Stomach (tissue), 9 donors: ENCODE results near the gene DPF3. TPM values are rescaled to one million over a fixed set of nuclear protein-coding genes. Genes with fewer than 3 reads are reported as not detected.

Experiments
- DNase-seq, 2 donors: peaks; one replicate each; pipeline versions ENCODE4 v3.0.0 to v3.0.0-alpha.2; 2013 to 2019
- H3K27ac ChIP-seq, 5 donors: fragments of 200-600 bp in 4 of 5; sonication (generic) in 4 of 5; one replicate each; pipeline ENCODE4 v1.5.1; 2013 to 2019; ENCODE audit warnings: mild to moderate bottlenecking in 1 of 5, moderate library complexity in 1 of 5
- H3K27me3 ChIP-seq, 3 donors: fragments of 200-600 bp; sonication (generic); one replicate each; pipeline ENCODE4 v1.5.1; 2017 to 2019; ENCODE audit warnings: mixed run types in 1 of 3
- H3K36me3 ChIP-seq, 4 donors: fragments of 200-600 bp; sonication (generic); 1 replicate in 3 of 4; 2 replicates in 1 of 4; pipeline ENCODE4 v1.5.1; 2016 to 2019
- H3K4me1 ChIP-seq, 4 donors: fragments of 200-600 bp; sonication (generic); one replicate each; pipeline ENCODE4 v1.5.1; 2016 to 2019
- H3K4me3 ChIP-seq, 4 donors: fragments of 200-600 bp; sonication (generic) in 3 of 4; one replicate each; pipeline ENCODE4 v1.5.1; 2016 to 2019; ENCODE audit warnings: mild to moderate bottlenecking in 1 of 4
- H3K9me3 ChIP-seq, 4 donors: fragments of 200-600 bp; sonication (generic); one replicate each; pipeline ENCODE4 v1.5.1; 2016 to 2019
- CTCF ChIP-seq, 7 experiments: fragments of 450-650 bp in 4 of 7; fragments of 200-600 bp in 3 of 7; sonication (generic) in 3 of 7; IDR thresholded peaks; one replicate each; pipeline ENCODE4 v1.5.1; 2016 to 2019; ENCODE audit warnings: antibody characterized with exemption in 7 of 7, control low read depth in 2 of 7, mild to moderate bottlenecking in 1 of 7
- EP300 ChIP-seq: sonication (generic); formaldehyde crosslinking; IDR thresholded peaks from one replicate; pipeline ENCODE4 v1.6.1; 2017; ENCODE audit warnings: antibody characterized with exemption
- POLR2A ChIP-seq, 4 donors: fragments of 450-650 bp; IDR thresholded peaks; one replicate each; pipeline ENCODE4 v1.6.1; 2016; ENCODE audit warnings: antibody characterized with exemption in 4 of 4, control low read depth in 2 of 4, mild to moderate bottlenecking in 1 of 4, moderate library complexity in 1 of 4
- POLR2AphosphoS5 ChIP-seq, 3 donors: sonication (generic); formaldehyde crosslinking; IDR thresholded peaks; one replicate each; pipeline ENCODE4 v1.6.1; 2016; ENCODE audit warnings: antibody characterized with exemption in 3 of 3
- WGBS, 5 donors: extraction: QIAGEN DNeasy Blood & Tissue Kit in 3 of 5; methylation state at CpG; one replicate each; pipeline versions ENCODE4 v1.1.5 to v1.1.7; 2013 to 2018; 5-methylcytosine and 5-hydroxymethylcytosine counted together
- intact Hi-C: fragments of 100-400 bp; cut with DNase I; formaldehyde crosslinking; loops from one replicate; pipeline ENCODE4 v1.15.1; 2023; ENCODE audit warnings: low total_unique reads
- polyA plus RNA-seq, 3 donors: library from polyadenylated mRNA; stranded (reverse); fragments of 200-250 nt; gene quantifications; one replicate each; pipeline ENCODE4 v1.2.3, GENCODE V29; 2013
- total RNA-seq, 5 donors: library from RNA; depleted of rRNA; stranded (reverse); fragments of >200 nt; gene quantifications; one replicate each; pipeline versions ENCODE4 v1.1.0 to v1.2.3, GENCODE V29; 2014 to 2016
- donor health status: healthy with polysubstance abuse.
- donor health status: Bipolar disorder and iron deficiency.
- donor health status: healthy.

Gene DPF3
- total and polyA plus RNA-seq, 8 donors, result 0.20 to 113 (median 3.7) TPM

- Histone ChIP-seq H3K36me3 (no peaks in the 10 kb centered on the region), H3K27me3 (peaks cover 0 to 12% (median 0%) of the 10 kb centered on the region in 3 donors), H3K9me3 (no peaks in the 10 kb centered on the region), H3K27ac (no peak overlapping the region), H3K4me3 (no peak overlapping the region), H3K4me1 (no peaks in the 10 kb centered on the region)
- 77 to 83% (median 83%) methylated on average over 12 of the region's 12 CpGs for WGBS, 5 donors
- no peak for DNase-seq
- TF ChIP-seq EP300 (no peak), CTCF (IDR thresholded peaks at IDR 0.05) (no peak)
- intact Hi-C loops, result no loop called here
Observed at GRCh38 chr14:72700338-72701236, 193.3 kb downstream of the DPF3 start.

- H3K4me1 ChIP-seq, result no peaks in the 10 kb centered on the region
- no peaks in the 10 kb centered on the region for H3K36me3 ChIP-seq
- TF ChIP-seq CTCF (IDR thresholded peaks at IDR 0.05), result no peak
- TF ChIP-seq POLR2A (IDR thresholded peaks at IDR 0.05), result no peak
- no peak for TF ChIP-seq POLR2AphosphoS5 (IDR thresholded peaks at IDR 0.05)
- no peak for TF ChIP-seq EP300
- WGBS, 5 donors, result 12 to 23% (median 19%) methylated on average over 3 of the region's 3 CpGs
- peaks cover 0 to 12% (median 0%) of the 10 kb centered on the region in 3 donors for H3K27me3 ChIP-seq
- intact Hi-C loops, result no loop called here
- H3K9me3 ChIP-seq, result no peaks in the 10 kb centered on the region
- no peak overlapping the region for H3K4me3 ChIP-seq
- H3K27ac ChIP-seq, result no peak overlapping the region
- peak in 1 of 2 donors; percentile 20 for DNase-seq
Observed at GRCh38 chr14:72699852-72700257, 194.0 kb downstream of the DPF3 start.

- TF ChIP-seq EP300 (no peak), POLR2AphosphoS5 (IDR thresholded peaks at IDR 0.05) (no peak), CTCF (IDR thresholded peaks at IDR 0.05) (no peak), POLR2A (IDR thresholded peaks at IDR 0.05) (no peak)
- H3K27me3 ChIP-seq, result peaks cover 0 to 12% (median 0%) of the 10 kb centered on the region in 3 donors
- H3K9me3 ChIP-seq, result no peaks in the 10 kb centered on the region
- no peaks in the 10 kb centered on the region for H3K36me3 ChIP-seq
- intact Hi-C loops, result no loop called here
- H3K4me1 ChIP-seq, result no peaks in the 10 kb centered on the region
- no peak for DNase-seq
- H3K27ac ChIP-seq, result no peak overlapping the region
- no peak overlapping the region for H3K4me3 ChIP-seq
- WGBS, 5 donors, result 65 to 72% (median 70%) methylated on average over 4 of the region's 4 CpGs
Observed at GRCh38 chr14:72699443-72699842, 194.5 kb downstream of the DPF3 start.

GRCh38 chr14:72692696-72693095 lies 201.2 kb downstream of the DPF3 start:
- 21 to 45% (median 29%) methylated on average over 3 of the region's 3 CpGs for WGBS, 5 donors
- Histone ChIP-seq H3K27ac (no peak overlapping the region), H3K36me3 (peaks cover 0 to 14% (median 0%) of the 10 kb centered on the region in 4 donors), H3K9me3 (no peaks in the 10 kb centered on the region), H3K27me3 (no peaks in the 10 kb centered on the region), H3K4me1 (no peaks in the 10 kb centered on the region), H3K4me3 (no peak overlapping the region)
- intact Hi-C loops, result no loop called here
- DNase-seq, result peak in 1 of 2 donors; percentile 70
- TF ChIP-seq CTCF (IDR thresholded peaks at IDR 0.05) (no peak), EP300 (no peak), POLR2AphosphoS5 (IDR thresholded peaks at IDR 0.05) (no peak), POLR2A (IDR thresholded peaks at IDR 0.05) (no peak)
